Endothelial cell (in vitro differentiated cells): Measurements from ENCODE around the gene MDN1. TPM values are rescaled to one million over a fixed set of nuclear protein-coding genes. Genes with fewer than 3 reads are reported as not detected.
"Not testable (repeated sequence)": the region's sequence is repeated elsewhere in the genome, so short reads cannot be mapped to it uniquely, and the experiment has no call there.

ENCODE experiments used
- DNase-seq: peaks from one replicate; pipeline ENCODE4 v3.0.0; 2021; ENCODE audit warnings: low spot score
- H3K27ac Mint-ChIP-seq: one replicate; pipeline ENCODE4 v1.8.0; 2021; ENCODE audit warnings: mixed read lengths, inconsistent platforms; ENCODE audit not compliant: unreplicated experiment
- H3K27me3 Mint-ChIP-seq: one replicate; pipeline ENCODE4 v1.8.0; 2021; ENCODE audit warnings: mild to moderate bottlenecking, moderate library complexity, mixed read lengths, inconsistent platforms; ENCODE audit not compliant: unreplicated experiment
- H3K36me3 Mint-ChIP-seq: one replicate; pipeline ENCODE4 v1.8.0; 2021; ENCODE audit warnings: mild to moderate bottlenecking, low read depth, mixed read lengths, inconsistent platforms; ENCODE audit not compliant: unreplicated experiment
- H3K4me1 Mint-ChIP-seq: one replicate; pipeline ENCODE4 v1.8.0; 2021; ENCODE audit warnings: mild to moderate bottlenecking, mixed read lengths, inconsistent platforms; ENCODE audit not compliant: unreplicated experiment
- H3K4me3 Mint-ChIP-seq: one replicate; pipeline ENCODE4 v1.8.0; 2021; ENCODE audit warnings: mild to moderate bottlenecking, mixed read lengths, inconsistent platforms; ENCODE audit not compliant: unreplicated experiment
- H3K9me3 Mint-ChIP-seq: one replicate; pipeline ENCODE4 v1.8.0; 2021; ENCODE audit warnings: mixed read lengths, inconsistent platforms; ENCODE audit not compliant: unreplicated experiment
- total RNA-seq: library from RNA; stranded (reverse); fragmentation: NEBNext Ultra II Directional; extraction: Animal tissue kit (Norgen Biotek cat#: 25700); gene quantifications from one replicate; pipeline ENCODE4 v1.2.1, GENCODE V29; 2021; ENCODE audit not compliant: unreplicated experiment
- TF ChIP-seq, protein P1 (sequence below): fragments of 200-600 bp; sonication (generic); IDR thresholded peaks from one replicate; pipeline ENCODE4 v1.5.0; 2021; ENCODE audit warnings: antibody characterized with exemption; ENCODE audit not compliant: unreplicated experiment

The MDN1 gene
- total RNA-seq, 1 donor from 2014 or later: 70.0 TPM

GRCh38 chr6:89637960-89638319 lies 181.7 kb downstream of the MDN1 start:
- Mint-ChIP-seq H3K27ac (peak overlapping the region; percentile 96), H3K4me1 (peaks cover 9% of the 10 kb centered on the region), H3K27me3 (peaks cover 3% of the 10 kb centered on the region), H3K36me3 (peaks cover 14% of the 10 kb centered on the region), H3K9me3 (no peaks in the 10 kb centered on the region), H3K4me3 (peak overlapping the region; percentile 92)
- TF ChIP-seq, protein P1, sequence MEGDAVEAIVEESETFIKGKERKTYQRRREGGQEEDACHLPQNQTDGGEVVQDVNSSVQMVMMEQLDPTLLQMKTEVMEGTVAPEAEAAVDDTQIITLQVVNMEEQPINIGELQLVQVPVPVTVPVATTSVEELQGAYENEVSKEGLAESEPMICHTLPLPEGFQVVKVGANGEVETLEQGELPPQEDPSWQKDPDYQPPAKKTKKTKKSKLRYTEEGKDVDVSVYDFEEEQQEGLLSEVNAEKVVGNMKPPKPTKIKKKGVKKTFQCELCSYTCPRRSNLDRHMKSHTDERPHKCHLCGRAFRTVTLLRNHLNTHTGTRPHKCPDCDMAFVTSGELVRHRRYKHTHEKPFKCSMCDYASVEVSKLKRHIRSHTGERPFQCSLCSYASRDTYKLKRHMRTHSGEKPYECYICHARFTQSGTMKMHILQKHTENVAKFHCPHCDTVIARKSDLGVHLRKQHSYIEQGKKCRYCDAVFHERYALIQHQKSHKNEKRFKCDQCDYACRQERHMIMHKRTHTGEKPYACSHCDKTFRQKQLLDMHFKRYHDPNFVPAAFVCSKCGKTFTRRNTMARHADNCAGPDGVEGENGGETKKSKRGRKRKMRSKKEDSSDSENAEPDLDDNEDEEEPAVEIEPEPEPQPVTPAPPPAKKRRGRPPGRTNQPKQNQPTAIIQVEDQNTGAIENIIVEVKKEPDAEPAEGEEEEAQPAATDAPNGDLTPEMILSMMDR: no peak
- DNase-seq: no peak

- H3K36me3 Mint-ChIP-seq: peaks cover 13% of the 10 kb centered on the region
- not testable (repeated sequence) for H3K27ac Mint-ChIP-seq, H3K4me1 Mint-ChIP-seq, DNase-seq, H3K4me3 Mint-ChIP-seq, H3K9me3 Mint-ChIP-seq, H3K27me3 Mint-ChIP-seq
These were observed 183.2 kb downstream of the MDN1 start for GRCh38 chr6:89636412-89636811.

GRCh38 chr6:89630488-89630887 lies 189.1 kb downstream of the MDN1 start:
- TF ChIP-seq, protein P1: no peak
- Mint-ChIP-seq H3K4me3 (no peak overlapping the region), H3K9me3 (no peaks in the 10 kb centered on the region), H3K27me3 (no peaks in the 10 kb centered on the region), H3K4me1 (no peaks in the 10 kb centered on the region), H3K27ac (no peak overlapping the region), H3K36me3 (peaks cover 27% of the 10 kb centered on the region)
- no peak for DNase-seq

DNA sequence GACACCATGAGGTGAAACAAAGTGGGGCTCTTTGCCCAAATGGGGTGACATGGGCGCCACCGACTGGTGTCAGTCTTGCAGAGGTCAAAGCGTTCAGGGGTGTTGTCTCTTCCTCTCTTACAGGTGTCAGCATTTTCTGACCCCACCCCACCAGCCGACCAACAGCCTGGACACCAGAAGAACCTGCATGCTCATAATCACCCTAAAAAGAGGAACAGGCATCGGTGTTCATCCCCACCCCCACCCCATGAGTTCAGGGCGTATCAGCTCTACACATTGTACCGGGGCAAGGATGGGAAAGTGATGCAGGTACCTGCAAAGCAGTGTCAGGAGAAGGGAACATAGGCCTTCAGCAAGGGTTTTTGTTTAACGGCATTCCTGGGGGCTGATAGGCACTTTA lies 195.8 kb downstream of the MDN1 start:
- Mint-ChIP-seq H3K27ac (no peak overlapping the region), H3K4me1 (no peaks in the 10 kb centered on the region), H3K9me3 (no peaks in the 10 kb centered on the region), H3K4me3 (no peak overlapping the region), H3K27me3 (no peaks in the 10 kb centered on the region), H3K36me3 (peaks cover 26% of the 10 kb centered on the region)
- TF ChIP-seq, protein P1: no peak
- no peak for DNase-seq

DNA sequence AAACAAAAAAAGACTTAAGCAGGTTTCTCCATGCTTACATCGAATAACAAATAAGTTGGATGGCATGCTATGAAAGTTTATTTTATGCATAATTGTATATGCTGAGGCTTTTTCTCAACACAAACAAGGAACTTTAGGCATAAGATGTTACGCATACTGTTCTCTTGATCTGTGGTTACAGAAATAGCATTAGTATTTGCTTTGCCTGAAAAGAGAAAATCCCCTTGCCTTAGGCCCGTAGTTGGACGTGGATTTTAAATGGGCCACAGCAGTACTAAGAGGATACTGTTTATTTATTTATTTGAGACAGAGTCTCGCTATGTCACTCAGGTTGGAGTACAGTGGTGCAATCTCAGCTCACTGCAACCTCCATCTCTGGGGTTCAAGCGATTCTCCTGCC lies 200.0 kb downstream of the MDN1 start:
- Mint-ChIP-seq H3K27me3 (no peaks in the 10 kb centered on the region), H3K4me3 (no peak overlapping the region), H3K9me3 (no peaks in the 10 kb centered on the region), H3K36me3 (peaks cover 35% of the 10 kb centered on the region), H3K4me1 (no peaks in the 10 kb centered on the region), H3K27ac (no peak overlapping the region)
- TF ChIP-seq, protein P1: no peak
- DNase-seq: no peak

DNA sequence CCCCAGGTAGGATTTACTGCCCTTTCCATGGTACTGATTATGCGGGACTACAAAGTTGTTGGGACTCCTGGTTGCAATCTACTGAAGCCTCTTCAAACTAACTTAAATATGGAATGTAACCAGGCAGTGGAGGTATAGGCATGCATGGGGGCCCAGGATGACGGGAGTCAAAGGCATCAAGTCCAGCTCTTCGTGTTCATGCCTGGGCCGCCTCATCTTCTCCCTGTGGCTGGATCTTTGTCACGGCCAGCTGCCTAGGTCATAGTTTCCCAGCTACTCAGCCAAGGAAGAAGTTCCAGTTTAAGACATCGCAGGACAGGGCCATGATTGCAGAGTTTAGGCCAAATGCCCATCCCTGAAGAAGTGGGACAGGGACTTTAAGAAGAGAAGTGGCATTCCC lies 201.6 kb downstream of the MDN1 start:
- Mint-ChIP-seq H3K9me3 (no peaks in the 10 kb centered on the region), H3K27ac (no peak overlapping the region), H3K36me3 (peaks cover 27% of the 10 kb centered on the region), H3K27me3 (no peaks in the 10 kb centered on the region), H3K4me1 (no peaks in the 10 kb centered on the region), H3K4me3 (no peak overlapping the region)
- no peak for DNase-seq
- TF ChIP-seq, protein P1: no peak
